ENCODE data around the gene ARHGEF17.

ARHGEF17 gene

DNA sequence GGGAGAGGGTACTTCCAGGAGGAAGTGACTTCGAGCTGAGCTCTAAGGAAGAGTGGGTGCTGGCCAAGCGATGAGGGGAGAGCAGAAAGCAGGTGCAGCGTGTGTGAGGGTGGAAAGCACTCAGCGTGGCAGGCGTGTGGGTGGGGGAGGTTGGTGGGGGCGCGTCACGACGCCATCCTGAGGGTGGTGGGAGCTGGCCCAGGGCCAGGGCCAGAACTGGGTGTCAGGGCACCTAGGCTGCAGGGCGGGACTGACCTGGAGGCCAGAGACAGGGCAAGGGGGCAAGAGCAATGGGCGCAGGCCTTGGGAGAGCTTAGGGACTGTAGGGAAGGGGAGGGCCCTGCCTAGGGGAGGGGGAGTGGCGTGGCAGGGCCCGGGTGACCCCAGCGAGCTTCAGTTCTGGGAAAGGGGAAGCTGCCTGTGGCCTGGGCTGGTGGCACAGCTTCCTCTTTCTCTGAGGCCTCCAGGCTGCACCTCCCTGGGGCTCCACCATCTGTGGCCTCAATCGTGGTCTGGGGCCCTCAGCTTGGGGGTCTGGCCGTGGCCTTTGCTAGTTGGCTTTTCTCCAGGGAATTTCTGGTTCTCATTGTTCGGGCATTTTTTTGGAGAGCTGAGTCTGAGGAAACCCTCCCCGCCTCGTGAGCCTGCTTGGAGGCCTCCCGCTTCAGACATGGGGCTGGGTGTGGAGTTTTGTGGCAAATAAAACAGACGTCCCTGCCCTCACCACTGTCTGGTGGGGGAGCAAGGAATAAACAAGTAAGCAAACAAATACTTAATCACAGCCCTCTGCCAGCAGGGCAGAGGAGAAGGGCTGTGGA lies 77.0 kb downstream of the ARHGEF17 start:
- TF ChIP-seq, protein P1, sequence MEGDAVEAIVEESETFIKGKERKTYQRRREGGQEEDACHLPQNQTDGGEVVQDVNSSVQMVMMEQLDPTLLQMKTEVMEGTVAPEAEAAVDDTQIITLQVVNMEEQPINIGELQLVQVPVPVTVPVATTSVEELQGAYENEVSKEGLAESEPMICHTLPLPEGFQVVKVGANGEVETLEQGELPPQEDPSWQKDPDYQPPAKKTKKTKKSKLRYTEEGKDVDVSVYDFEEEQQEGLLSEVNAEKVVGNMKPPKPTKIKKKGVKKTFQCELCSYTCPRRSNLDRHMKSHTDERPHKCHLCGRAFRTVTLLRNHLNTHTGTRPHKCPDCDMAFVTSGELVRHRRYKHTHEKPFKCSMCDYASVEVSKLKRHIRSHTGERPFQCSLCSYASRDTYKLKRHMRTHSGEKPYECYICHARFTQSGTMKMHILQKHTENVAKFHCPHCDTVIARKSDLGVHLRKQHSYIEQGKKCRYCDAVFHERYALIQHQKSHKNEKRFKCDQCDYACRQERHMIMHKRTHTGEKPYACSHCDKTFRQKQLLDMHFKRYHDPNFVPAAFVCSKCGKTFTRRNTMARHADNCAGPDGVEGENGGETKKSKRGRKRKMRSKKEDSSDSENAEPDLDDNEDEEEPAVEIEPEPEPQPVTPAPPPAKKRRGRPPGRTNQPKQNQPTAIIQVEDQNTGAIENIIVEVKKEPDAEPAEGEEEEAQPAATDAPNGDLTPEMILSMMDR (IDR thresholded peaks at IDR 0.05; ENCODE audit: low read length, missing control alignments), result no peak
- no peak for DNase-seq (ENCODE audit: low read depth)
- no peak overlapping the region for H3K4me3 ChIP-seq (replicated peaks; ENCODE audit: low read depth, low read length)

DNA sequence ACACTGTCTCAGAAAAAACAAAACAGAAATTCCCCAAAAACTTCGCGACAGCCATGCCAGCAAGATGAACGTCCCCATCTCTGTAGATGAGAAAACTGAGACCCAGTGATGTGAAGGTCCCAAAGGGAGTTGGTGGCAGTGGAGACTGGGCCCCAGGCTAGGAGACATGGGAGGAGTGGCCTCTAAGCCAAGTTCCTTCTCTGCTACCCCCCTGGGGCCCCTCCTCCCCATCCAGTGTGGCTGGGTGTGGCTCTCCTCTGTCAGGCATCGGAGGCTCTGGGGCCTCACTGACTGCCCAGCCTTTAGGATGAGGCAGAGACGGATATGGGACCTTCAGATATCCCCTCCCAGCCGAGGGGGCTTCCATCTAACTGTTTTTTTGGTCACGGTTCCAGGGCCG lies 77.9 kb downstream of the ARHGEF17 start:
- no peak overlapping the region for H3K4me3 ChIP-seq (replicated peaks; ENCODE audit: low read depth, low read length)
- TF ChIP-seq, protein P1 (IDR thresholded peaks at IDR 0.05; ENCODE audit: low read length, missing control alignments), result no peak
- no peak for DNase-seq (ENCODE audit: low read depth)

DNA sequence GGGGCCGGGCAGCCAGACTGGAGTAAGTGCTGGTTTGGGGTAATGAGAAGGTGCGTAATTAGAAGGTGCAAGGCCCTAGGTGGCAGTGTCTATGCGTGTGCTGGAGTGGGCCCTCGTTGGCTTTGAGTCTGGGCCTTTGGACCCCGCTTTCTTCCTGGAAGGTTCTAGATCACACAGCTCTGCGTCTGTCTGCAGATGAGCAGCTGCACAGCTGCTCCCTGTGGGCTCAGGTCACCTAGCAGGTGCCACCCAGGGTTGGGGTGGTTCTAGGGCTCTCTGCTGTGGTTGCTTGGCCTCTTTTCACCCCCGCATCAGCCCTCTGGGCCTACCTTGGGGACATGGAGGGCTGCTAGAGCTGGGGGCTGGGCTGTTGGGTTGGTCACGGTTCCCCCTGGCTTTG lies 78.5 kb downstream of the ARHGEF17 start:
- TF ChIP-seq, protein P1 (IDR thresholded peaks at IDR 0.05; ENCODE audit: low read length, missing control alignments), result no peak
- H3K4me3 ChIP-seq (replicated peaks; ENCODE audit: low read depth, low read length), result no peak overlapping the region
- no peak for DNase-seq (ENCODE audit: low read depth)

DNA sequence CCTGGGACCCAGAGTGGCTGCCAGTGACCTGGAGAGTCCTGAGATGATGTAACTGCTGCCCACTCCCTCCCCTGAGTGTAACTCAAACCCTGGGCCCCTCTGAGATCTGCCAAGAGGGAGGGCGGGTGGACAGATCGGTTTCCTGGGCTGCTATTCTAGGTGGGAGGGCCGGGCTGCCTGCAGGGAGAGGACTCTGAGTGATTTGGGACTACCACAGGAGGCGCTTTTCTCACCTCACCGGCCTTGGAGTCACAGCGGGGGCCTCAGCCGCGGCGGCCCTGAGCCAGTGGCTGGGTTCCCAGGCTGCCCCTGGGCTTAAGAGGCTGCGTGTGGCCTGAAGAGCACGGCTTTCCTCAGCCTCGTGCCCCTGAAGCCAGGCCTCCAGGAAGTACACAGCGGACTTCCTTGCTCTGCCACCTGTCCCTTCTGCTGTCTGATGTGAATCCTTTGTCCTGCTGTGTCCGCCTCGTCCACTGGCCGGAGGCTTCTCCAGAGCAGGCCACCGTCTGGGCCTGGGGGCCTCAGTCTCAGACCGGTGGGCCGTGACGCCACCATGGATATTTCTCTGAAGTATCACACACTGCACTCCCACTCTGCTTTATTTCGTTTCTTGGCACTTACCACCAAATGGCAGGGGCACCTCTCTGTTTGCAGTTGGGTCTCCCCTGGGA lies 79.7 kb downstream of the ARHGEF17 start:
- TF ChIP-seq, protein P1 (IDR thresholded peaks at IDR 0.05; ENCODE audit: low read length, missing control alignments), result no peak
- DNase-seq (ENCODE audit: low read depth), result no peak
- H3K4me3 ChIP-seq (replicated peaks; ENCODE audit: low read depth, low read length), result no peak overlapping the region

DNA sequence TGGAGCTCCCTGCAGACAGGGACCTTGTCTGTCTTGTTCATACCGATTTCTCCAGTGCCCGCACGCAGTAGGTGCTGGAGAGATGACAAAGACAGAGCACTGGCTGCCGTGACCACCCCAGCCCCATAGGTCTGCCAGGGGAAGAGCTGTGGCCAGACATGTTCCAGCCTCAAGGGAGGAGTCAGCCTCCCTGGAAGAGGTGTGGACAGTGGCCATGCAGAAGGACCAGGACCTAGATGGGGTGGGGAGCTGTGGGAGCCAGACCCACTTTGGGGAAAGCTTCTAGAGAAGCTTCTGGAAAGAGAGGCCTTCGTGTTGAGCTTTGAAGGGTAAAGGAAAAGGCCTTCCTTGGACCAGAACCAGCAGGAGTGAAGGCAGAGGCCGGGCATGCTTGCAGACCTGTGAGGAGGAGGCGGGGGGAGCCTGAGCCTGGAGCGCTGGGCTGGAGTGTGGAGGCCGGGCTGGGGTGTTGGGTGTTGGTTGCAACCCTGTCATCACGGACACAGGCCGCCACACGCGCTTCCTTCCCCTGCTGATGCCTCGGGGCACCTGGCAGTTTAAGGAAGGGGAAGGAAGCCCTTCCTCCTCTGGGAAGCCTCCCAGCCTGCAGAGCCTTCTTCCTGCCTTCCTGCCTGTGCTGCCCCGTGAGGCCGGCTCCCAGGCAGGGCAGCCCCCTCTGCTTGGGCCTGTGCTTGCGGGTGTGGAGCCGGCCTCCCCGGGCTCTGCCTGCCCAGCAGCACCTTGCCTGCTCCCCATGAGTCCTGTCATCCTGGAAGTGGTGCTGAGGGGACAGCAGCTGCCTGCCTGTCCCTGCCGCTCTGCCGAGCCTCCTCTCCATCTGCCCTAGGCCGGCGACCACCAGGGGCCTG lies 80.4 kb downstream of the ARHGEF17 start:
- TF ChIP-seq, protein P1 (IDR thresholded peaks at IDR 0.05; ENCODE audit: low read length, missing control alignments), result no peak
- no peak for DNase-seq (ENCODE audit: low read depth)
- no peak overlapping the region for H3K4me3 ChIP-seq (replicated peaks; ENCODE audit: low read depth, low read length)

DNA sequence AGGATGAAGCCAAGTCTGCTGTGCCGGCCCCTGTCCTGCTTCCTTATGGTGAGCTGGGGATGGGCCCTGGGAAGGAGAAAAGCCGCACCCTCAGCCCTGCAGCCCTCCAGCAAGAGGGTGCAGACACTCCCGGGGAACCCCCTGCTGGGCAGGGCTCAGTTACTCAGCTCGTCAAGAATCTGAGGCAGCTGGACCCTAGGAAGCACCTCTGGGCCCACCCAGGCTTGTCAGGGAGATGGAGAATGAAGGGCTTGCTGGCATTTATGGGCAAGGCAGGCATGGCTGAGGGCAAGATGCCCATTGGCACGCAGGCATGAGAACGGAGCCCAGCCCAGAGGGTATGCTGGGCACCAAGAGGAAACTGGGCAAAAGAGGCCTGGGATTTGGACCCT lies 81.1 kb downstream of the ARHGEF17 start:
- DNase-seq (ENCODE audit: low read depth), result no peak
- TF ChIP-seq, protein P1 (IDR thresholded peaks at IDR 0.05; ENCODE audit: low read length, missing control alignments), result no peak
- H3K4me3 ChIP-seq (replicated peaks; ENCODE audit: low read depth, low read length), result no peak overlapping the region
